GM18505 (cell line): ENCODE results near the gene MANSC1.
"Not testable (repeated sequence)": the region's sequence is repeated elsewhere in the genome, so short reads cannot be mapped to it uniquely, and the experiment has no call there.

Experiments used
- ATAC-seq: cut with Tn5 transposase; IDR thresholded peaks from one replicate; pipeline ENCODE4 v1.9.1; 2021; ENCODE audit not compliant: unreplicated experiment
- POLR2A ChIP-seq: IDR thresholded peaks from 4 replicates; pipeline ENCODE4 v1.6.1; 2011; ENCODE audit warnings: borderline replicate concordance; ENCODE audit not compliant: insufficient read depth, insufficient read length; ENCODE audit errors: extremely low read depth

MANSC1 gene

GRCh38 chr12:12356467-12356895 is 6.4 kb upstream of the MANSC1 start:
- no peak for ATAC-seq
- no peak for TF ChIP-seq POLR2A

GRCh38 chr12:12353807-12354206 is 3.8 kb upstream of the MANSC1 start:
- no peak for ATAC-seq
- no peak for TF ChIP-seq POLR2A

GRCh38 chr12:12353276-12353675 is 3.2 kb upstream of the MANSC1 start:
- ATAC-seq: no peak
- TF ChIP-seq POLR2A: no peak

- not testable (repeated sequence) for ATAC-seq
Measured at GRCh38 chr12:12351468-12352185, 1.6 kb upstream of the MANSC1 start.

GRCh38 chr12:12350868-12351463 is 924 bp upstream of the MANSC1 start:
- no peak for TF ChIP-seq POLR2A
- ATAC-seq: no peak

- no peak for ATAC-seq
- TF ChIP-seq POLR2A: no peak
Measured at GRCh38 chr12:12338527-12339168, 11.4 kb downstream of the MANSC1 start.

GRCh38 chr12:12336511-12336910 is 13.5 kb downstream of the MANSC1 start:
- ATAC-seq: no peak
- no peak for TF ChIP-seq POLR2A

GRCh38 chr12:12336049-12336411 is 14.0 kb downstream of the MANSC1 start:
- TF ChIP-seq POLR2A: no peak
- no peak for ATAC-seq

- TF ChIP-seq POLR2A: no peak
- ATAC-seq: no peak
Measured at GRCh38 chr12:12334367-12335040, 15.5 kb downstream of the MANSC1 start.

GRCh38 chr12:12333407-12334366 is 16.4 kb downstream of the MANSC1 start:
- no peak for ATAC-seq
- TF ChIP-seq POLR2A: no peak

- ATAC-seq: no peak
- no peak for TF ChIP-seq POLR2A
Measured at GRCh38 chr12:12331896-12332295, 18.1 kb downstream of the MANSC1 start.

- ATAC-seq: no peak
- no peak for TF ChIP-seq POLR2A
Measured at GRCh38 chr12:12331244-12331771, 18.7 kb downstream of the MANSC1 start.
